ENCODE data around the gene NEBL. TPM values are rescaled to one million over a fixed set of nuclear protein-coding genes. Genes with fewer than 3 reads are reported as not detected.

NEBL gene
- total and polyA plus RNA-seq, 2 experiments from 2014 or later, result 2.3 to 11.4 TPM

- H2AFZ ChIP-seq, result no peak overlapping the region
- H3K79me2 ChIP-seq (replicated peaks; ENCODE audit: insufficient read depth), result no peaks in the 10 kb centered on the region
- no peaks in the 10 kb centered on the region for H3F3A ChIP-seq (replicated peaks; ENCODE audit: low read depth)
- H3K4me2 ChIP-seq, result no peak overlapping the region
- Mint-ChIP-seq H3K27me3 (ENCODE audit: insufficient read depth, low read depth, poor library complexity) (peaks cover 2% of the 10 kb centered on the region), H3K4me3 (no peak overlapping the region), H3K36me3 (ENCODE audit: low read depth) (no peaks in the 10 kb centered on the region), H3K4me1 (peaks cover 22% of the 10 kb centered on the region), H3K9me3 (no peaks in the 10 kb centered on the region), H3K27ac (no peak overlapping the region)
- no peaks in the 10 kb centered on the region for H4K20me1 ChIP-seq (replicated peaks; ENCODE audit: insufficient read depth)
- TF ChIP-seq NANOG (IDR thresholded peaks at IDR 0.05; ENCODE audit: borderline replicate concordance), result no peak
- TF ChIP-seq ZNF462 (CRISPR knock-in tag; IDR thresholded peaks at IDR 0.05), result no peak
- no peak for TF ChIP-seq JUNB (IDR thresholded peaks at IDR 0.05; ENCODE audit: unreplicated experiment)
- TF ChIP-seq ZNF114 (CRISPR knock-in tag; IDR thresholded peaks at IDR 0.05), result no peak
- no peak for TF ChIP-seq CTCF (conservative IDR thresholded peaks at IDR 0.05; ENCODE audit: low read depth in 2 of 2)
- no peak for TF ChIP-seq EZH2 (IDR thresholded peaks at IDR 0.05; ENCODE audit: low read depth, unreplicated experiment)
- TF ChIP-seq EZH2phosphoT487 (IDR thresholded peaks at IDR 0.05; ENCODE audit: unreplicated experiment), result no peak
- no peak for TF ChIP-seq POLR2AphosphoS5 (IDR thresholded peaks at IDR 0.05; ENCODE audit: low read depth)
- no peak for TF ChIP-seq CREB1 (CRISPR knock-in tag; IDR thresholded peaks at IDR 0.05; ENCODE audit: low read depth)
- no peak overlapping the region for H3K4me3 ChIP-seq
- no peaks in the 10 kb centered on the region for H3K9me2 ChIP-seq (ENCODE audit: insufficient read depth)
- H3K4me1 ChIP-seq (ENCODE audit: insufficient read depth), result peaks cover 24% of the 10 kb centered on the region
- no peaks in the 10 kb centered on the region for H3K36me3 ChIP-seq (ENCODE audit: insufficient read depth)
- ATAC-seq, result no peak
- H3K27ac ChIP-seq (ENCODE audit: low read depth), result no peak overlapping the region
- DNase-seq (ENCODE audit: low spot score), result no peak
- H3K27me3 ChIP-seq (ENCODE audit: insufficient read depth), result no peaks in the 10 kb centered on the region
These were observed 48.6 kb upstream of the NEBL start for GRCh38 chr10:20945546-20946332.

All from GM23338 (cell line).